SJCRH30 (cell line): ENCODE measurements around the gene ARL15. TPM values are rescaled to one million over a fixed set of nuclear protein-coding genes. Genes with fewer than 3 reads are reported as not detected.

Experiments used
- DNase-seq, 2 experiments: peaks; one replicate each; pipeline ENCODE4 v3.0.0-alpha.2; 2015 to 2020
- H3K27ac ChIP-seq: fragments of 250-450 bp; sonication (Bioruptor Pico); 2 replicates; pipeline ENCODE4 v1.5.1; 2020; ENCODE audit warnings: mild to moderate bottlenecking, moderate library complexity
- H3K27me3 ChIP-seq: fragments of 250-450 bp; sonication (Bioruptor Pico); 2 replicates; pipeline ENCODE4 v1.5.1; 2020; ENCODE audit warnings: mild to moderate bottlenecking, moderate library complexity
- H3K36me3 ChIP-seq: fragments of 250-450 bp; sonication (Bioruptor Pico); 2 replicates; pipeline ENCODE4 v1.5.1; 2020; ENCODE audit warnings: mild to moderate bottlenecking, moderate library complexity
- H3K4me1 ChIP-seq: fragments of 250-450 bp; sonication (Bioruptor Pico); 2 replicates; pipeline ENCODE4 v1.5.1; 2020; ENCODE audit warnings: mild to moderate bottlenecking, moderate library complexity
- H3K4me3 ChIP-seq: fragments of 250-450 bp; sonication (Bioruptor Pico); 2 replicates; pipeline ENCODE4 v1.5.1; 2020; ENCODE audit warnings: mild to moderate bottlenecking, moderate library complexity
- H3K9me3 ChIP-seq: fragments of 250-450 bp; sonication (Bioruptor Pico); replicated peaks from 2 replicates; pipeline ENCODE4 v1.5.1; 2020; ENCODE audit warnings: mild to moderate bottlenecking, moderate library complexity
- total RNA-seq: library from RNA; depleted of rRNA; stranded (reverse); fragments of >200 nt; shearing (Covaris generic); gene quantifications from 2 replicates; pipeline ENCODE4 v1.2.3, GENCODE V29; 2014

The ARL15 gene
- total RNA-seq, 1 experiment from 2014 or later: 21.5 TPM

GRCh38 chr5:54197018-54197417 lies 113.4 kb downstream of the ARL15 start:
- no peaks in the 10 kb centered on the region for H3K4me1 ChIP-seq
- no peaks in the 10 kb centered on the region for H3K9me3 ChIP-seq
- H3K27ac ChIP-seq: no peak overlapping the region
- no peak overlapping the region for H3K4me3 ChIP-seq
- no peaks in the 10 kb centered on the region for H3K36me3 ChIP-seq
- no peaks in the 10 kb centered on the region for H3K27me3 ChIP-seq
- DNase-seq: no peak

DNA sequence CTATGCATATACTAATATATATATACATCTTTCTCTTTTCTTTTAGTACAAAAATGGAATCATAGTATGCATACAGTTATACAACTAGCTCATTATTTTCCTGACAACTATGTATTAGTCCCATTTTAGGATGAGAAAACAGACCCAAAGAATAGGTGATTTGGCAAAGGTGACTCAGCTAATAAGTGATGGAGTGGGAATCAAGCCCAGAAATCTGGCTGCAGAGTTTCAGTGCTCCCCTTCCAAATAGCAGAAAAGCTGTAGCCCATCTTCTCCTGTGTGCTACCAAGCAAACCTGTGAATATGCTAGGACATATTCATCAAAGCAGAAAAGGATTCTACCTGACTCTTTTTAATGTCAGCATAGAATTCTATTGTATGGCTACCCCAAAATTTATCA lies 114.7 kb downstream of the ARL15 start:
- H3K9me3 ChIP-seq: no peaks in the 10 kb centered on the region
- H3K27ac ChIP-seq: no peak overlapping the region
- no peaks in the 10 kb centered on the region for H3K4me1 ChIP-seq
- H3K36me3 ChIP-seq: no peaks in the 10 kb centered on the region; the same call in 1 of the 2 replicates
- no peak for DNase-seq
- H3K27me3 ChIP-seq: no peaks in the 10 kb centered on the region
- no peak overlapping the region for H3K4me3 ChIP-seq

DNA sequence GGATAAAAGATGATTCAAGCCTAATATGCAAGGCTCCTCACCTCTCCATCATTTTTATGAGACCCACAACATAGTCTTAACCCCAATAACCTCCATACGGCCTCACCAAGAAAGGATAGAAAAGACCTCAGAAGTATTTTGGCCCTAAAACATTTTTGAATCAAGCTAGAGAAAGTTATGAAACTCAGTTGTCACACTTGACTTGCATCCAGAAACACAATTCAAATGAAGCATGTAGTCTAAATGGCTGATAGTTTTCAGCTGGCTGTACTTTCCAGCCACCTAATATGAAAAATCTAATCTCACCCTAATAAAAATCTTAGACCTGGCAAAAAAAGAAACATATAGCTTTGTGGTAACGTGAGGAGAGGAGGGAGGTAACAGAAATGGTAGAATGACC lies 116.1 kb downstream of the ARL15 start:
- no peak overlapping the region for H3K27ac ChIP-seq
- no peaks in the 10 kb centered on the region for H3K9me3 ChIP-seq
- DNase-seq: no peak
- H3K36me3 ChIP-seq: no peaks in the 10 kb centered on the region; the same call in 1 of the 2 replicates
- no peak overlapping the region for H3K4me3 ChIP-seq
- H3K27me3 ChIP-seq: no peaks in the 10 kb centered on the region
- H3K4me1 ChIP-seq: no peaks in the 10 kb centered on the region

- no peak overlapping the region for H3K27ac ChIP-seq
- H3K4me3 ChIP-seq: no peak overlapping the region
- no peaks in the 10 kb centered on the region; the same call in 1 of the 2 replicates for H3K36me3 ChIP-seq
- H3K9me3 ChIP-seq: no peaks in the 10 kb centered on the region
- DNase-seq: no peak
- H3K27me3 ChIP-seq: no peaks in the 10 kb centered on the region
- H3K4me1 ChIP-seq: no peaks in the 10 kb centered on the region
Measured at GRCh38 chr5:54187694-54188093, 122.7 kb downstream of the ARL15 start.

DNA sequence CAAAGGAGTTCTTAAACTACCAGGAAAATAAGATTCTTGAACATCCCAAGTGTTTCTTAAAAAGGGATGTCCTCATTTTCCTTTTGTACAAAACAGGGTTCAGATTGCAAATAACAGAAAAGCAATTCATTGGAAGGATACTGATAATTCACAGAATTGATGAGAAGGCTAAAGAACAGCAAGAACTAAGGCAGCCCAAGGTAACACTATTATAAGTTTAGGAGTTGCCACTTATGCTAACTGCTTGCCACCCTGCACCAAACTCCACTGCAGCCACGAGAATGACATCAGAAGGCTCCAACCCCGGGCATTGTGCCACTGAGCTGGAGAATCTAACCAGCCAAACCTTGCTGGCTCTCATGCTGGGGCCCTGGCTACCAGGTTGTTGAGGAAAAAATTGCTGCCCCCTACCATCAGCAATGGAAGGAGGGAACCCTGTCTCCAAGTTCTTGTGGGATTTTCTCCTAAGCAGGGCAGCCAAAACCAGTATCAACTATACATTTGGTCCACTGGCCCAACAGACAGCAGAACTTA lies 123.4 kb downstream of the ARL15 start:
- Histone ChIP-seq H3K36me3 (no peaks in the 10 kb centered on the region; the same call in 1 of the 2 replicates), H3K4me1 (no peaks in the 10 kb centered on the region), H3K27me3 (no peaks in the 10 kb centered on the region), H3K27ac (no peak overlapping the region), H3K4me3 (no peak overlapping the region), H3K9me3 (no peaks in the 10 kb centered on the region)
- DNase-seq: no peak

GRCh38 chr5:54186108-54186507 lies 124.3 kb downstream of the ARL15 start:
- Histone ChIP-seq H3K9me3 (no peaks in the 10 kb centered on the region), H3K4me3 (no peak overlapping the region), H3K27ac (no peak overlapping the region), H3K36me3 (no peaks in the 10 kb centered on the region; the same call in 1 of the 2 replicates), H3K4me1 (no peaks in the 10 kb centered on the region), H3K27me3 (no peaks in the 10 kb centered on the region)
- no peak for DNase-seq

- DNase-seq: no peak
- Histone ChIP-seq H3K9me3 (no peaks in the 10 kb centered on the region), H3K36me3 (no peaks in the 10 kb centered on the region), H3K4me3 (no peak overlapping the region), H3K27me3 (no peaks in the 10 kb centered on the region), H3K27ac (no peak overlapping the region), H3K4me1 (no peaks in the 10 kb centered on the region)
Measured at GRCh38 chr5:54184806-54185205, 125.6 kb downstream of the ARL15 start.

GRCh38 chr5:54180630-54181031 lies 129.7 kb downstream of the ARL15 start:
- Histone ChIP-seq H3K36me3 (no peaks in the 10 kb centered on the region), H3K27me3 (no peaks in the 10 kb centered on the region), H3K27ac (no peak overlapping the region), H3K4me1 (no peaks in the 10 kb centered on the region), H3K4me3 (no peak overlapping the region), H3K9me3 (no peaks in the 10 kb centered on the region)
- DNase-seq: no peak

GRCh38 chr5:54178991-54179390 lies 131.4 kb downstream of the ARL15 start:
- H3K4me1 ChIP-seq: no peaks in the 10 kb centered on the region

GRCh38 chr5:54178207-54178606 lies 132.2 kb downstream of the ARL15 start:
- Histone ChIP-seq H3K27me3 (no peaks in the 10 kb centered on the region), H3K4me1 (no peaks in the 10 kb centered on the region), H3K9me3 (no peaks in the 10 kb centered on the region), H3K4me3 (no peak overlapping the region), H3K27ac (no peak overlapping the region), H3K36me3 (no peaks in the 10 kb centered on the region)
- no peak for DNase-seq

More at GRCh38 chr5:54178991-54179390, 131.4 kb downstream of the ARL15 start:
- Histone ChIP-seq H3K4me3 (no peak overlapping the region), H3K27me3 (no peaks in the 10 kb centered on the region), H3K27ac (no peak overlapping the region), H3K36me3 (no peaks in the 10 kb centered on the region), H3K9me3 (no peaks in the 10 kb centered on the region)
- no peak for DNase-seq

DNA sequence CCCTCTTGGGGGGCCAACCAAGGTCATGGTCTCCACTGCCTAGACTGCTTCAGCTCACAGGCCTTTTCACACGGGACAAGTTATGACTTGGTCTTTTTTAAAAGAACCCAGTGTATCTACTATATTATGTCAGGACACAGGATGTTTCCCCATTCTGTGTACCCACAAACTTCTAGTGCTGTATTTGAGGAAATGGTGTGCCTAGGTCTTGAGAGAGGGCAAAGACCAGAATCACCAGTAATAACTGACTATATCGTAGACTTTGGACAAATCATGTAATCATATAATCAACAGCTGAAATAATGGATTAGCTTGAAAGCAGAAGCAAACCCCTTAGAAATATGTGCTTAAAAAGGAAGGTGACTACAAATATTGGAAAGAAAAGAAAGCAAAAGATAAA lies 133.3 kb downstream of the ARL15 start:
- H3K4me1 ChIP-seq: peaks cover 2% of the 10 kb centered on the region
- no peak overlapping the region for H3K27ac ChIP-seq
- no peaks in the 10 kb centered on the region for H3K9me3 ChIP-seq
- no peak overlapping the region for H3K4me3 ChIP-seq
- H3K36me3 ChIP-seq: no peaks in the 10 kb centered on the region
- no peaks in the 10 kb centered on the region for H3K27me3 ChIP-seq
- DNase-seq: no peak

GRCh38 chr5:54176066-54176830 lies 134.1 kb downstream of the ARL15 start:
- Histone ChIP-seq H3K27ac (no peak overlapping the region), H3K36me3 (no peaks in the 10 kb centered on the region), H3K4me3 (no peak overlapping the region), H3K4me1 (peaks cover 5% of the 10 kb centered on the region), H3K9me3 (no peaks in the 10 kb centered on the region), H3K27me3 (no peaks in the 10 kb centered on the region)
- DNase-seq: no peak

DNA sequence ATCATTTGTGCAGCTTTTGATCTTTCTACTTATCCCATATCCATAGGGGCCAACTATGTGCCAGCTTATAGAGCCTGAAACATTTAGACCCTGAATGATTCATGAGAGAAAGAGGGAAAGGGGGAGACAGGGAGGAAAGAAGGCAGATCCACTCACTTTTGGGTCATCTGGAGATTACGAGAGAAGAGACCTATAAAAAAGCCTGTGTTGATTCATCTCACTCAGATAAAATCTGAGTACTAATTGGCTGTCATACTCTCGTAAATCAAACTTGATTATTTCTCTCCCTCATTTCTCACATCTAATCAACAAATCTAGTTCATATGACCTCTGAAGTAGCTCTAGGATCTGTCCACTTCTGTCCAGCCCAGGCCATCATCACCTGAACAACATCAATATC lies 137.1 kb downstream of the ARL15 start:
- Histone ChIP-seq H3K36me3 (no peaks in the 10 kb centered on the region), H3K9me3 (no peaks in the 10 kb centered on the region), H3K4me3 (no peak overlapping the region), H3K4me1 (peaks cover 5% of the 10 kb centered on the region), H3K27me3 (no peaks in the 10 kb centered on the region), H3K27ac (no peak overlapping the region)
- no peak for DNase-seq

DNA sequence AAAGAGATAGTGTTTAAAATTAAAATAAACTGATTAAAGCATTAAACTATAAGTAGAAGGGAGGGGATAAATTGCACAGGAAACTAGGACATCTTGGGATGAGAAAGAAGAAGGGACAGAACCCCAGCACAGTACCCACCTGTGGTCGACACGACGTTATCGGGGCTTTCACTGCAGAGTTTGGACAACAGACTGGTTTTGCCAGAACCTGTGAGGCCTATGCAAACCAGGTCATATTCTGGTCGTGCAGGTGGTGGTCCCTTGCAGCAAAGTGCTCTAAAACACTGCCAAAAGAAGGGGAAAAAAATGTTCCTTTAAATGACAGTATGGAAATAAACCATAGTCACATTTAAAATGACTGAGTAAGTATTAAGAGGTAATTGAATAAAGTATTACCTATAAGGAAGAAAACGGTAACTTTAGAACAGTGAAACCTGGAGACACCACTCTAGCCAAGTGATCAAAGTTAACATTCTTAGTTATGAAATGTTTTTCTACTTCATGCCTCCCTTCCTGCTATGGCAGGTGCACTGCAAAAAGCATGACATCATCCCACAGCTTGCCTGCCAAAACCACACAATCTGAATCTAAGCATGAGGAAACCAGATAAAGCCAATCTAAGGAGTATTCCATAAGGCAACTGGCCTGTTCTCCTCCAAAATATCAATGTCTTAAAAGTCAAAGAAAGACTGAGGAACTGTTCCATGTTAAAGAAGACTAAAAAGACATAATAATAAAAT lies 138.6 kb downstream of the ARL15 start:
- no peak overlapping the region for H3K27ac ChIP-seq
- no peak overlapping the region for H3K4me3 ChIP-seq
- H3K36me3 ChIP-seq: no peaks in the 10 kb centered on the region
- no peaks in the 10 kb centered on the region for H3K9me3 ChIP-seq
- no peaks in the 10 kb centered on the region for H3K27me3 ChIP-seq
- H3K4me1 ChIP-seq: peaks cover 5% of the 10 kb centered on the region
- peak; percentile 40 to 60 for DNase-seq

DNA sequence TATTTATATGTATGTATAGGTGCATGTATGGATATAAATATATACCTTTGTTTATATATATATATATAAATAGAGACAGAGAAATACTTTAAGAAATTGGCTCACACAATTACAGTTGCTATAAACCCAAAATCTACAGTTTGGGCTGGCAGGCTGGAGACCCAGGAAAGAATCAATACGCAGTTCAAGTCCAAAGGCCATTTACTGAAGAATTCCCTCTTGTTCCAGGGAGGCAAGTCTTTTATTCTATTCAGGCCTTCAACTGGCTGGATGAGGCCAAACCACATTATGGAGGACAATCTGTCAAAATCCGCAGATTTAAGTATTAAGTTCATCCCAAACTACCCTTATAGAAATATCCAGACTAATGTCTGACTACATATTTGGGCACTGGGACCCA lies 144.7 kb downstream of the ARL15 start:
- H3K27me3 ChIP-seq: no peaks in the 10 kb centered on the region
- H3K9me3 ChIP-seq: no peaks in the 10 kb centered on the region
- no peak overlapping the region for H3K27ac ChIP-seq
- no peak overlapping the region for H3K4me3 ChIP-seq
- DNase-seq: no peak
- H3K36me3 ChIP-seq: no peaks in the 10 kb centered on the region
- peaks cover 4% of the 10 kb centered on the region; the same call in 1 of the 2 replicates for H3K4me1 ChIP-seq
